Measurements from ENCODE around the gene DOK6.

Gene DOK6

GRCh38 chr18:69387186-69387585 lies 13.5 kb upstream of the DOK6 start:
- Histone ChIP-seq H3K9ac (ENCODE audit: low read length in 2 of 2) (no peak overlapping the region), H3K9me3 (ENCODE audit: control insufficient read depth in 2 of 2, low read length in 2 of 2) (no peaks in the 10 kb centered on the region), H3K4me1 (ENCODE audit: control insufficient read depth, insufficient read depth, low read length) (no peaks in the 10 kb centered on the region), H3K27ac (ENCODE audit: low read length) (no peak overlapping the region), H3K36me3 (ENCODE audit: control insufficient read depth in 2 of 2, insufficient read depth in 2 of 2, low read length in 2 of 2) (no peaks in the 10 kb centered on the region), H3K4me3 (ENCODE audit: low read length in 2 of 2) (no peak overlapping the region), H3K27me3 (ENCODE audit: control insufficient read depth in 1 of 2, insufficient read depth in 2 of 2, low read length in 2 of 2) (no peaks in the 10 kb centered on the region)

DNA sequence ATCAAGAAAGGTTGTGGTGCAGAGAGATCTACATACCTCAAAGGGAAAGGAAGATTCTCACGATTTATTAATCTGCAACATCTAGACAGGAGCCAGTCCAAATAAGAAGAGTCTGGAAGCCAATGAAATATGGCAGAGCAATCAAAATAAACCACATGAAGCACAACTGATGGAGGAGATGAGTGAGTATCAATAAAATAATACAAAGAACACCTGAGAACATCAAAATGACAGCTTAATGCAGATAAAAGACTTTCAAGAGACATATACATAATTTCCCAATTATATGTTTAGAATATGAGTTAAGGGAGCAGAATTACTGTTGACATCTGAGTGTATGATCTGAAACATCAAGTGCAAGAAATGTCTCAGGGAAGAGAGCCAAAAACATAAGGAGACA lies 12.5 kb upstream of the DOK6 start:
- no peak overlapping the region for H3K27ac ChIP-seq (ENCODE audit: low read length)
- no peaks in the 10 kb centered on the region for H3K36me3 ChIP-seq (ENCODE audit: control insufficient read depth in 2 of 2, insufficient read depth in 2 of 2, low read length in 2 of 2)
- H3K9ac ChIP-seq (ENCODE audit: low read length in 2 of 2), result no peak overlapping the region
- H3K4me1 ChIP-seq (ENCODE audit: control insufficient read depth, insufficient read depth, low read length), result no peaks in the 10 kb centered on the region
- no peaks in the 10 kb centered on the region for H3K9me3 ChIP-seq (ENCODE audit: control insufficient read depth in 2 of 2, low read length in 2 of 2)
- H3K27me3 ChIP-seq (ENCODE audit: control insufficient read depth in 1 of 2, insufficient read depth in 2 of 2, low read length in 2 of 2), result no peaks in the 10 kb centered on the region
- no peak overlapping the region for H3K4me3 ChIP-seq (ENCODE audit: low read length in 2 of 2)

GRCh38 chr18:69397096-69397495 lies 3.6 kb upstream of the DOK6 start:
- Histone ChIP-seq H3K27me3 (ENCODE audit: control insufficient read depth in 1 of 2, insufficient read depth in 2 of 2, low read length in 2 of 2) (peaks cover 3 to 4% of the 10 kb centered on the region in 2 donors), H3K9ac (ENCODE audit: low read length in 2 of 2) (no peak overlapping the region), H3K36me3 (ENCODE audit: control insufficient read depth in 2 of 2, insufficient read depth in 2 of 2, low read length in 2 of 2) (no peaks in the 10 kb centered on the region), H3K9me3 (ENCODE audit: control insufficient read depth in 2 of 2, low read length in 2 of 2) (no peaks in the 10 kb centered on the region), H3K4me3 (ENCODE audit: low read length in 2 of 2) (no peak overlapping the region), H3K27ac (ENCODE audit: low read length) (no peak overlapping the region), H3K4me1 (ENCODE audit: control insufficient read depth, insufficient read depth, low read length) (peaks cover 12% of the 10 kb centered on the region)

- peaks cover 12% of the 10 kb centered on the region for H3K4me1 ChIP-seq (ENCODE audit: control insufficient read depth, insufficient read depth, low read length)
- no peak overlapping the region for H3K9ac ChIP-seq (ENCODE audit: low read length in 2 of 2)
- peaks cover 12 to 15% of the 10 kb centered on the region in 2 donors for H3K27me3 ChIP-seq (ENCODE audit: control insufficient read depth in 1 of 2, insufficient read depth in 2 of 2, low read length in 2 of 2)
- no peak overlapping the region for H3K4me3 ChIP-seq (ENCODE audit: low read length in 2 of 2)
- H3K9me3 ChIP-seq (ENCODE audit: control insufficient read depth in 2 of 2, low read length in 2 of 2), result no peaks in the 10 kb centered on the region
- no peaks in the 10 kb centered on the region for H3K36me3 ChIP-seq (ENCODE audit: control insufficient read depth in 2 of 2, insufficient read depth in 2 of 2, low read length in 2 of 2)
- no peak overlapping the region for H3K27ac ChIP-seq (ENCODE audit: low read length)
Measured at GRCh38 chr18:69399253-69399652, 1.4 kb upstream of the DOK6 start.

DNA sequence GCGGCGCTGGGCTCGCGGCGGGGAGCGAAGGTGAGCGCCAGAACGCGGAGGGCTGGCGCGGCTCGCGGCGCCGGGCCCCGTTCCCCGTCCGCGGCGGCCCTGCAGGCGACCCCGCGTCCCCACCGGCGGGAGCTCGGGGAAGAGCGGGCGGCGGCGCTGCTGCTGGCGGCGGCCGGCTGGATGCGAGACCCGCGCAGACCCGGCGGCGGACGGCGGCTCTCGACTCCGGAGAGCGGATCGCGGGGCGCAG lies 213 bp downstream of the DOK6 start:
- Histone ChIP-seq H3K4me3 (ENCODE audit: low read length in 2 of 2) (peak overlapping the region; percentile 68 to 75), H3K27me3 (ENCODE audit: control insufficient read depth in 1 of 2, insufficient read depth in 2 of 2, low read length in 2 of 2) (peaks cover 12 to 18% of the 10 kb centered on the region in 2 donors), H3K9me3 (ENCODE audit: control insufficient read depth in 2 of 2, low read length in 2 of 2) (no peaks in the 10 kb centered on the region), H3K4me1 (ENCODE audit: control insufficient read depth, insufficient read depth, low read length) (peaks cover 12% of the 10 kb centered on the region), H3K27ac (ENCODE audit: low read length) (no peak overlapping the region), H3K36me3 (ENCODE audit: control insufficient read depth in 2 of 2, insufficient read depth in 2 of 2, low read length in 2 of 2) (no peaks in the 10 kb centered on the region), H3K9ac (ENCODE audit: low read length in 2 of 2) (no peak overlapping the region)

DNA sequence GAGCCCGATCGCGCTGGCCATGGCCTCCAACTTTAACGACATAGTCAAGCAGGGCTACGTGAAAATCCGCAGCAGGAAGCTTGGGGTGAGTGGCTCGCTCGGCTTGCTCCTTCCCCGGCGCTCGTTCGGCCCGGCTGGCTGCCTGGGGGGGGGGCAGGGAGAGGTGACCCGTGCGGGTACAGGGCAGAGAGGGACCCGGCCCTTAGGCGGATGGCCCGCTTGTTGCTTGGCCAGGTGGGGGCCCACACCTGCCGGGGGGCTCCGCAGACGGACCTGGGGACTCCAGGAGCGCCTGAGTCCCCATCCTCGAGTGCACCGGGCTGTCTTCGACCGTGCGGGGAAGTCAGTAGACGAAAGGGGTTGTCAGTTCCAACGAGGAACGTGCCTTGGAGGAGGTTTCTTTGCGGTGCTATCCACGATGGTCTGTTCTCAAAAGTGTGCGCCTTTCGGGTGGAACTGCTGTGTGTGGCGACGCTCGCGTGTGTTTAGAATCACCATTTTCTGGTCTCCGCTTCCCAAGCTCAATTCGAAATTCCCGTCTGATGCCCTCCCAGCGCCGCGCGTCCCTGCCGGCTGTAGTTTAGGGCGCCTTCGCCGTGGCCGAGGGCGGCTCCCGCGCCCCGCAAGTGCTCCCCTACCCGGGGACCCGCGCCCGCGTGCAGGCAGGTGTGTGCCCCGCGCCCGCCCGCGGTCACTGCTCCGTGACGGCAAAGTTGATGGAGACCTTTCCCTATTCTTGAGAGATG lies 711 bp downstream of the DOK6 start:
- H3K9ac ChIP-seq (ENCODE audit: low read length in 2 of 2), result peak overlapping the region in 1 of 2 donors; percentile 32
- H3K27me3 ChIP-seq (ENCODE audit: control insufficient read depth in 1 of 2, insufficient read depth in 2 of 2, low read length in 2 of 2), result peaks cover 12 to 18% of the 10 kb centered on the region in 2 donors
- no peaks in the 10 kb centered on the region for H3K9me3 ChIP-seq (ENCODE audit: control insufficient read depth in 2 of 2, low read length in 2 of 2)
- H3K4me3 ChIP-seq (ENCODE audit: low read length in 2 of 2), result peak overlapping the region; percentile 68 to 75
- H3K36me3 ChIP-seq (ENCODE audit: control insufficient read depth in 2 of 2, insufficient read depth in 2 of 2, low read length in 2 of 2), result no peaks in the 10 kb centered on the region
- peaks cover 12% of the 10 kb centered on the region for H3K4me1 ChIP-seq (ENCODE audit: control insufficient read depth, insufficient read depth, low read length)
- no peak overlapping the region for H3K27ac ChIP-seq (ENCODE audit: low read length)

DNA sequence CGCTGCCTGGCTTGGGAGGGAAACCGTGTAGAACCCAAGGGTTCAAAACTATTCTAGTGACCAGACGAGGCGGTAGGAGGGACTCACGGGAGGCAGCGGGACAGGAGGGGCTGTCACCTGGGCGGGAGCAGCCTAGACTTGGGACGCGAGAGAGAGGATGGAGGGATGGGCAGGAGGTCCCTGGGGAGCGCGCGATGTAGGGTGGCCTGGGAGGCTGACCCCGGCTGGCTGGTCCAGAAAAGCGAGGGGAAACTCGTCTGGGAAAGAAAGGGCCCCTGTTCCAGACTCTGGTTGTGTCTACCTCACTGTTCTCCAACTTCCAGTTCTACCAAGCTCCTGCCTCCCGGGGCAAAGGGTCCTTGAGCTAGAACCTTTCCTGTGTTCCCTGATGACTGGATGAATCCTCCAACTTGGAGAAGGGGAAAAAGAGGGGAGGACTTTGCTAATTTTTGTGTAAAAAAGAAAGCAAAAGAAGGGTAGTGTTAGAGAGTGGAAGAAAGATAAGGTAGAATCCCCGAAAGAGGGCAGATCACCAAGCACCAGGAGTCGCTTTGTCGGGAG lies 1.4 kb downstream of the DOK6 start:
- H3K27me3 ChIP-seq (ENCODE audit: control insufficient read depth in 1 of 2, insufficient read depth in 2 of 2, low read length in 2 of 2), result peaks cover 12 to 18% of the 10 kb centered on the region in 2 donors

DNA sequence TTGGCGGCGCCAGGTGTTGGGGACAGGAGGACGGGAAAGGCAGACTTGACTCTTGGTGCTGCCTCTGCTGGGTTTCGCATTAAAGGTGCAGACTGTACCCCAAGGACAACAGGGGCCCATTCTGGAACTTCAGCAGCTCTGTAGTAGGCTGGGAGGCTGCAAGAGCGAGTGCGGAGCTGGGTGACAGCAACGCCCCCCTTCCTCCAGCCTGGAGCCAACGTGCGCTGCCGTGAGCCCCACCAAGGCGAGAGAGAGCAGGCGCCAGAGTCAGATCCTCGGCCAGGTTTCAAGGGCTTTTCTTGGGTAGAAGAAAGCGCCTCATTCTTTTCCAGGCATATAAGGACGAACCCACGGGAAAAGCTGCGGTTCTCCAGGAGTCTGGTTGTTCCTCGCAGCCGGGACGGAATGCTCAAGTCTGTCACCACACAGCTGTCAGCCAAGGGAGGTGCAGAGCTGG lies 1.9 kb downstream of the DOK6 start:
- Histone ChIP-seq H3K9me3 (ENCODE audit: control insufficient read depth in 2 of 2, low read length in 2 of 2) (no peaks in the 10 kb centered on the region), H3K27ac (ENCODE audit: low read length) (no peak overlapping the region), H3K4me1 (ENCODE audit: control insufficient read depth, insufficient read depth, low read length) (peaks cover 12% of the 10 kb centered on the region), H3K9ac (ENCODE audit: low read length in 2 of 2) (no peak overlapping the region), H3K4me3 (ENCODE audit: low read length in 2 of 2) (peak overlapping the region in 1 of 2 donors; percentile 75), H3K27me3 (ENCODE audit: control insufficient read depth in 1 of 2, insufficient read depth in 2 of 2, low read length in 2 of 2) (peaks cover 12 to 18% of the 10 kb centered on the region in 2 donors), H3K36me3 (ENCODE audit: control insufficient read depth in 2 of 2, insufficient read depth in 2 of 2, low read length in 2 of 2) (no peaks in the 10 kb centered on the region)

More for the DNA sequence above, 1.4 kb downstream of the DOK6 start:
- H3K4me1 ChIP-seq (ENCODE audit: control insufficient read depth, insufficient read depth, low read length), result peaks cover 12% of the 10 kb centered on the region
- H3K9me3 ChIP-seq (ENCODE audit: control insufficient read depth in 2 of 2, low read length in 2 of 2), result no peaks in the 10 kb centered on the region
- peak overlapping the region; percentile 68 to 75 for H3K4me3 ChIP-seq (ENCODE audit: low read length in 2 of 2)
- H3K27ac ChIP-seq (ENCODE audit: low read length), result no peak overlapping the region
- no peak overlapping the region for H3K9ac ChIP-seq (ENCODE audit: low read length in 2 of 2)
- H3K36me3 ChIP-seq (ENCODE audit: control insufficient read depth in 2 of 2, insufficient read depth in 2 of 2, low read length in 2 of 2), result no peaks in the 10 kb centered on the region

- Histone ChIP-seq H3K4me3 (ENCODE audit: low read length in 2 of 2) (no peak overlapping the region), H3K9ac (ENCODE audit: low read length in 2 of 2) (no peak overlapping the region), H3K36me3 (ENCODE audit: control insufficient read depth in 2 of 2, insufficient read depth in 2 of 2, low read length in 2 of 2) (no peaks in the 10 kb centered on the region), H3K4me1 (ENCODE audit: control insufficient read depth, insufficient read depth, low read length) (no peaks in the 10 kb centered on the region), H3K27ac (ENCODE audit: low read length) (no peak overlapping the region), H3K27me3 (ENCODE audit: control insufficient read depth in 1 of 2, insufficient read depth in 2 of 2, low read length in 2 of 2) (peaks cover 0 to 2% of the 10 kb centered on the region in 2 donors), H3K9me3 (ENCODE audit: control insufficient read depth in 2 of 2, low read length in 2 of 2) (no peaks in the 10 kb centered on the region)
Measured at GRCh38 chr18:69408522-69408921, 7.8 kb downstream of the DOK6 start.

DNA sequence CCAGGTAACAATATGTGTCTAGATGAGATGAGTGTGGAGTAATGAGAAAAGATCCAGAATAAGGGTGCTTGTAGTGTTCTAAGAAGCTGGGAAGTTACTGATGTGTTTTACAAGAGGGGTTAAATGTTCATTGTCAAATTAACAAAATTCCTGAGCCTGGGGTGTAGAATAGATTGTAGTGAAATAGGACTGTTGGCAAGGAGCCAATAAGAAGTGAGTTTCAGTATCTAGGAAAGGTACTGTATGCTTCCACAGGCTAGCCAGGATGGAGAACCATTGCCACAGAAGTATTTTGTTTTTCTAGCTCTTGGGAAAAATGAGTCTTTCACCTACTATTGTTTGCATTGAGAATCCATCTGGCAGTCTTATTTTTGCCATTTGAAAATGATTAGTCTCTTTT lies 10.5 kb downstream of the DOK6 start:
- no peaks in the 10 kb centered on the region for H3K4me1 ChIP-seq (ENCODE audit: control insufficient read depth, insufficient read depth, low read length)
- no peak overlapping the region for H3K27ac ChIP-seq (ENCODE audit: low read length)
- H3K36me3 ChIP-seq (ENCODE audit: control insufficient read depth in 2 of 2, insufficient read depth in 2 of 2, low read length in 2 of 2), result no peaks in the 10 kb centered on the region
- no peak overlapping the region for H3K4me3 ChIP-seq (ENCODE audit: low read length in 2 of 2)
- H3K27me3 ChIP-seq (ENCODE audit: control insufficient read depth in 1 of 2, insufficient read depth in 2 of 2, low read length in 2 of 2), result no peaks in the 10 kb centered on the region
- no peaks in the 10 kb centered on the region for H3K9me3 ChIP-seq (ENCODE audit: control insufficient read depth in 2 of 2, low read length in 2 of 2)
- no peak overlapping the region for H3K9ac ChIP-seq (ENCODE audit: low read length in 2 of 2)

DNA sequence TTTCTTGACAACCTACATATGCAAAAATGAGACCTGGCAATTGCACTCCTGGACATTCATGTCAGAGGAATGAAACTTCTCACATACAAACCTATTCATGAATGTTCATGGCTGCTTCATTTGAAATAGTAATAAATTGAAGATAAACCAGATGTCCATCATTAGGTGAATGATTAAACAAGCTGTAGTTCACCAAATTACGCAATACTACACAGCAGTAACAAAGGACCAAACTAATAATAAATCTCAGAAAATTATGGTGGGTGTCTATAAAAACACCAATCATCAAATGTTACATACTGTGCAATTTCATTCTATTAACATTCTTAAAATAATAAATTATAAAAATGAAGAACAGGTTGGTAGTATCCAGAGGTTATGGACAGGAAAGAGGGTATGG lies 13.5 kb downstream of the DOK6 start:
- H3K36me3 ChIP-seq (ENCODE audit: control insufficient read depth in 2 of 2, insufficient read depth in 2 of 2, low read length in 2 of 2), result no peaks in the 10 kb centered on the region
- H3K27ac ChIP-seq (ENCODE audit: low read length), result no peak overlapping the region
- H3K4me1 ChIP-seq (ENCODE audit: control insufficient read depth, insufficient read depth, low read length), result no peaks in the 10 kb centered on the region
- H3K4me3 ChIP-seq (ENCODE audit: low read length in 2 of 2), result no peak overlapping the region
- H3K9ac ChIP-seq (ENCODE audit: low read length in 2 of 2), result no peak overlapping the region
- H3K27me3 ChIP-seq (ENCODE audit: control insufficient read depth in 1 of 2, insufficient read depth in 2 of 2, low read length in 2 of 2), result no peaks in the 10 kb centered on the region
- no peaks in the 10 kb centered on the region for H3K9me3 ChIP-seq (ENCODE audit: control insufficient read depth in 2 of 2, low read length in 2 of 2)

Data from stomach smooth muscle (tissue), 2 donors.